Erythroblast (primary cell): ENCODE data around the gene PRR30.

Experiments used
- GATA1 ChIP-seq: IDR thresholded peaks from 2 replicates; pipeline ENCODE4 v1.6.1; 2011; ENCODE audit warnings: low read depth, mild to moderate bottlenecking, control low read depth, low read length, moderate library complexity
- POLR2A ChIP-seq: IDR thresholded peaks from 2 replicates; pipeline ENCODE4 v1.6.1; 2011; ENCODE audit warnings: mild to moderate bottlenecking, low read length

GRCh38 chr2:27136751-27137150 is 2.5 kb downstream of the PRR30 start:
- no peak for TF ChIP-seq POLR2A
- TF ChIP-seq GATA1: no peak
